ENCODE data around the gene UFSP1.

UFSP1 gene

DNA sequence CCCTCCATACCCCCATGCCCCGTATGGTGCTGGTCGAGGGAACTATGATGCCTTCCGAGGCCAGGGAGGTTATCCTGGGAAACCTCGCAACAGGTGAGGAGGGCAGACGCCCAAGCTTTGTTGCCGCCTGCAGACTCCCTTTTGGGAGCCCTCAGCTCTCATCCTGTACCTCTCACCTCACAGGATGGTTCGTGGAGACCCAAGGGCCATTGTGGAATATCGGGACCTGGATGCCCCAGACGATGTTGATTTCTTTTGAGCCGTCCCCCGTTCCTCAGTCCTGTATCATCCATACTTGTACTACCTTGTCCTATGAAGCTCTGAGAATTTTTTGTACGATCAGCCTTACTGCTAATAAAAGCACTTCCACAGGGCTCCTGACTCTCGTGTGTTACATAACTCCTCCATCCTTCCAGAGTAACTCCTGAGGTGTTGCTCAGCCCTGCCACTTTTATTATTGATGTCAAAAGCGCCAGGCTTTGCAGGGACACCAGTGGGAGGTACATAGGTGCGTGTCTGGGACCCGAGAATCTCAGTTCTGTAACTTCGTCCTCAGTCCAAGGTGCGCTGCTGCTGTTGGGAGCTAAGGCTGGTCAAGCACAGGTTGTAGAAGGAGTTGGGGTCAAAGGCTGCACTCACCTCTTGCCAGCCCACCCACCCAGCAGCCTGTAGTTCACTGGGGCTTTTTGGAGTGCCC lies 1.1 kb downstream of the UFSP1 start:
- Histone ChIP-seq H3K4me1 (ENCODE audit: control insufficient read depth, insufficient read depth, low read length) (peaks cover 6% of the 10 kb centered on the region), H3K36me3 (ENCODE audit: control insufficient read depth, insufficient read depth, low read length) (peaks cover 34% of the 10 kb centered on the region), H3K4me3 (ENCODE audit: insufficient read depth, low read depth, low read length) (peak overlapping the region; percentile 60), H3K27ac (ENCODE audit: insufficient read depth, low read depth, low read length, poor library complexity, severe bottlenecking) (no peak overlapping the region), H3K9me3 (ENCODE audit: control insufficient read depth, low read length) (no peaks in the 10 kb centered on the region), H3K27me3 (ENCODE audit: control insufficient read depth, insufficient read depth, low read length, poor library complexity, severe bottlenecking) (no peaks in the 10 kb centered on the region)
- WGBS, 2 experiments = 85 to 86% methylated on average over 18 of the region's 18 CpGs

DNA sequence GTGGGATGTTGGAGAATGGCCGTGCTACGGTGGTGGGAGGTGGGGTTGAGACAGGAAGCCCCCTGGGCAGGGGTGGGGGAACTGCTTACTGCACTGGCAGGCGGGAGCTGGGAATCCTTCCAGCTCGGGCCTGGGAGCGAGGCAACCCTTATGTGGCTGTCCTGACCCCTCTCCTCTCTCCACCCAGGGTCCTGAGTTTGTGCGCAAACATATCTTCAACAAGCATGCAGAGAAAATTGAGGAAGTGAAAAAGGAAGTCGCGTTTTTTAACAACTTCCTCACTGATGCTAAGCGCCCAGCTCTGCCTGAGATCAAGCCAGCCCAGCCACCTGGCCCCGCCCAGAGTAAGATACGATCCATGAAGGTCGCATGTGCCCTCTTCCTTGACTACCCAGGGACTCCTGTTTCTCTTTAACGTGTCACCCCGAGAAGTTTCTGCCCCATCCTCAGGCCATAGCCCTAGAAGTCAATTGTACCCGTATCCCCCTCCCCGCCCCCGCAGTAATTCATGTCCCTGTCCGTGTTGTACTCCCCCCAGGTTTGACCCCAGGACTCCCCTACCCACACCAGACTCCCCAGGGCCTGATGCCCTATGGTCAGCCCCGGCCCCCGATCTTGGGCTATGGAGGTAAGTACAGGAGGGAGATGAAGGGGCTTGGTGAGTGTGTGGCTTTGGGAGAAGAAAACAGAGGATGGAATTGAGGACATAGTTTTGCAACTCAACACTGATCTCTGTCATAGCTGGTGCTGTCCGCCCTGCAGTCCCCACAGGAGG lies 1.8 kb downstream of the UFSP1 start:
- Histone ChIP-seq H3K4me1 (ENCODE audit: control insufficient read depth, insufficient read depth, low read length) (peaks cover 6% of the 10 kb centered on the region), H3K4me3 (ENCODE audit: insufficient read depth, low read depth, low read length) (no peak overlapping the region), H3K27ac (ENCODE audit: insufficient read depth, low read depth, low read length, poor library complexity, severe bottlenecking) (no peak overlapping the region), H3K9me3 (ENCODE audit: control insufficient read depth, low read length) (no peaks in the 10 kb centered on the region), H3K36me3 (ENCODE audit: control insufficient read depth, insufficient read depth, low read length) (peaks cover 41% of the 10 kb centered on the region), H3K27me3 (ENCODE audit: control insufficient read depth, insufficient read depth, low read length, poor library complexity, severe bottlenecking) (no peaks in the 10 kb centered on the region)
- 89 to 92% methylated on average over 20 to 21 of the region's 21 CpGs for whole genome bisulfite sequencing, 2 experiments

DNA sequence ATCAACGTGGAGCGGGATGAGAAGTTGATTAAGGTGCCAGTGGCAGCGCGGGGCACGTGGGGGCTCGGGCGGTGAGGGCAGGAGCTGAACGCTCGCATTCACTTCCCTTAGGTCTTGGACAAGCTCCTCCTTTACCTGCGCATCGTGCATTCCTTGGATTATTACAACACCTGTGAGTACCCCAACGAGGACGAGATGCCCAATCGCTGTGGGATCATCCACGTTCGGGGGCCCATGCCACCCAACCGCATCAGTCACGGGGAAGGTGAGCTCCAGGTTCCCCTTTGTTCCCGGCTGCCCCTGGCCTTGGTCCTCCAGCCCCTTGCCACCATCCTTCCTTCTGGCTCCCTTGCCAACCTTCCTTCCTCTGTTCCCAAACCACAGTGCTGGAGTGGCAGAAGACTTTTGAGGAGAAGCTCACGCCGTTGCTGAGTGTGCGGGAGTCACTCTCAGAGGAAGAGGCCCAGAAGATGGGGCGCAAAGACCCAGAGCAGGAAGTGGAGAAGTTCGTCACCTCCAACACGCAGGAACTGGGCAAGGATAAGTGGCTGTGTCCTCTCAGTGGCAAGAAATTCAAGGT lies 2.5 kb downstream of the UFSP1 start:
- Histone ChIP-seq H3K4me1 (ENCODE audit: control insufficient read depth, insufficient read depth, low read length) (peaks cover 6% of the 10 kb centered on the region), H3K27me3 (ENCODE audit: control insufficient read depth, insufficient read depth, low read length, poor library complexity, severe bottlenecking) (no peaks in the 10 kb centered on the region), H3K9me3 (ENCODE audit: control insufficient read depth, low read length) (no peaks in the 10 kb centered on the region), H3K27ac (ENCODE audit: insufficient read depth, low read depth, low read length, poor library complexity, severe bottlenecking) (no peak overlapping the region), H3K36me3 (ENCODE audit: control insufficient read depth, insufficient read depth, low read length) (peaks cover 48% of the 10 kb centered on the region), H3K4me3 (ENCODE audit: insufficient read depth, low read depth, low read length) (no peak overlapping the region)
- 93 to 95% methylated on average over 25 of the region's 25 CpGs for WGBS, 2 experiments

DNA sequence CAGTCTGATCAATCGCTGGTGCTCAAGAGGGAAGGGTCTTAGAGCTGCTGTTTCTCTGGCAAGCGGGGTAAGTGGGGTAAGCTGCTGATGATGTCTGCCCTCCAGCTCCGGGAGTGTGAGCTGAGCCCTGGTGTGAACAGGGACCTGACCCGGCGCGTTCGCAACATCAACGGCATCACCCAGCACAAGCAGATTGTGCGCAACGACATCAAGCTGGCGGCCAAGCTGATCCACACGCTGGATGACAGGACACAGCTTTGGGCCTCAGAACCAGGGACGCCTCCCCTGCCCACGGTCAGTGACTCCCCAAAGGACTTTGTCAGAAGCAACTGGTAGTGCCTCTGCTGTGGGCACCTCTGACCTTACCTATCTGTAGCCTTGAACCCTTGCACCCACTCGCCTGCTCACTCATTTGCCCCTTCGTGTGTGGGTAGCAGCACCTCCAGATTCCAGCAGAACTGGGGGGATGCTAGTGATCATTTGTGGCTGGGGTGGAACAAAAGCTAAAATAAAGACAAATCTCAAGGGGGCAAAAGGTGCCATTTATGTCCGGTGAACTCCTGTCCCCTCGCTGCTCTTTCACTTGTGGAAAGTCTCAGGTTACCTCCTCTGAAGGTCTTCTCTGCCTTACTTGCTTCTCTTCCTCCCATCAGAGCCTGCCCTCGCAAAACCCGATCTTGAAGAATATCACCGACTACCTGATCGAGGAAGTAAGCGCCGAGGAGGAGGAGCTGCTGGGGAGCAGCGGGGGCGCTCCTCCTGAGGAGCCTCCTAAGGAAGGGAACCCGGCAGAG lies 3.2 kb downstream of the UFSP1 start:
- H3K36me3 ChIP-seq (ENCODE audit: control insufficient read depth, insufficient read depth, low read length) = peaks cover 54% of the 10 kb centered on the region

DNA sequence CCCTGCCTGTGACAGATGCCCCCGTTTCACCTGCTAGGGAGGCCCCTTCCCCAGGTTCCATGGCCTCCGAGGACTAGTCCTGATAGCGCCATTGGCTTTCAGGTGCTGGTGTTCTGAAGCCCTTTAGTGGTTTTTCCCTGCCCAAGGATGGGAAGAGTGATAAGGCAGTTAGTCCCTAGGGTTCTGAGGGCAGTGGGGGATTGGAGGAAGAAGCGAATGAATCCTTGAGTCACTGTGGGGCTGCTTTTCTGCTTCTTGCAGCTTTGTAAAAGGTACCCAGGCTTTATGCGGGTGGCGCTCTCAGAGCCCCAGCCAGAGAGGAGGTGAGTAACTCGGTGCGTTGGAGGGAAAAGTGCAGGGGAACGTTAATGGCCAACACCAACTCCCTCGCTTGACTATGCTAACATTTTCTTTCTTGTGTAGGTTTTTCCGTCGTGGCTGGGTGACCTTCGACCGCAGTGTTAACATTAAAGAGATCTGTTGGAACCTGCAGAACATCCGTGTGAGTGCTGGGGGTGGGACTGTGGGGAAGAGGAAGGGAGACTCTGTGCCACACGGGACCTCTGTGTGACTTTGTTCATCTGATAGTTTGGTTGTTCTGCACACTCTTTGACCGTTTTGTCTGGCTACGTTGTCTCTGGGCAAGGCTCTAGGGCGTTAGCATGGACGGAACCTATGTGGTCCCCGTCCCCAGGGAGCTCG lies 3.9 kb downstream of the UFSP1 start:
- WGBS, 2 experiments = 94 to 95% methylated on average over 22 of the region's 22 CpGs
- no peak overlapping the region for H3K27ac ChIP-seq (ENCODE audit: insufficient read depth, low read depth, low read length, poor library complexity, severe bottlenecking)
- peaks cover 60% of the 10 kb centered on the region for H3K36me3 ChIP-seq (ENCODE audit: control insufficient read depth, insufficient read depth, low read length)
- no peak overlapping the region for H3K4me3 ChIP-seq (ENCODE audit: insufficient read depth, low read depth, low read length)
- H3K4me1 ChIP-seq (ENCODE audit: control insufficient read depth, insufficient read depth, low read length) = peaks cover 6% of the 10 kb centered on the region
- no peaks in the 10 kb centered on the region for H3K9me3 ChIP-seq (ENCODE audit: control insufficient read depth, low read length)
- H3K27me3 ChIP-seq (ENCODE audit: control insufficient read depth, insufficient read depth, low read length, poor library complexity, severe bottlenecking) = no peaks in the 10 kb centered on the region

More for the DNA sequence above, 3.2 kb downstream of the UFSP1 start:
- H3K4me3 ChIP-seq (ENCODE audit: insufficient read depth, low read depth, low read length) = no peak overlapping the region
- no peaks in the 10 kb centered on the region for H3K27me3 ChIP-seq (ENCODE audit: control insufficient read depth, insufficient read depth, low read length, poor library complexity, severe bottlenecking)
- peaks cover 6% of the 10 kb centered on the region for H3K4me1 ChIP-seq (ENCODE audit: control insufficient read depth, insufficient read depth, low read length)
- no peak overlapping the region for H3K27ac ChIP-seq (ENCODE audit: insufficient read depth, low read depth, low read length, poor library complexity, severe bottlenecking)
- no peaks in the 10 kb centered on the region for H3K9me3 ChIP-seq (ENCODE audit: control insufficient read depth, low read length)
- WGBS, 2 experiments = 94 to 95% methylated on average over 27 of the region's 27 CpGs

DNA sequence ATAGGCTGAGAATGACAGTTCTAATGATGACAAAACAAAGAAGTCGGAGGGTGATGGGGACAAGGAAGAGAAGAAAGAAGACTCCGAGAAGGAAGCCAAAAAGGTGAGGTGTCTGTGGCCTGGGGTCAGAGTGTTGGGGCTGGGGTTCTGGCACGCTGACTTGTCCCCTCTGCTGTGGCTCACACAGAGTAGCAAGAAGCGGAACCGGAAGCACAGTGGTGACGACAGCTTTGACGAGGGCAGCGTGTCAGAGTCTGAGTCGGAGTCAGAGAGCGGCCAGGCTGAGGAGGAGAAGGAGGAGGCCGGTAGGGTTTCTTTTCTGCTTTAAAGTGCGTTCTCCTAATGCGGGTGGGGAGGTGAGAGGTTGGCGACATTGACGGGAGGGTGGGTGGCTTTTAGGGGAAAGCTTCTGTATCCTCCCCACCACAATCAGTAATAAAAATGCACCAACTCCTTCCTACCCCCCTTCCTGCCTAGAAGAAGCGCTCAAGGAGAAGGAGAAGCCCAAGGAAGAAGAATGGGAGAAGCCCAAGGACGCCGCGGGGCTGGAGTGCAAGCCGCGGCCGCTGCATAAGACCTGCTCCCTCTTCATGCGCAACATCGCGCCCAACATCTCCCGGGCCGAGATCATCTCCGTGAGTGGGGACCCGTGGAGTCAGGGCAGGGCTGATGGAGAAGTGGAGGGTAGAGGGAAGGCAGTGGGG lies 4.6 kb downstream of the UFSP1 start:
- peaks cover 61% of the 10 kb centered on the region for H3K36me3 ChIP-seq (ENCODE audit: control insufficient read depth, insufficient read depth, low read length)

DNA sequence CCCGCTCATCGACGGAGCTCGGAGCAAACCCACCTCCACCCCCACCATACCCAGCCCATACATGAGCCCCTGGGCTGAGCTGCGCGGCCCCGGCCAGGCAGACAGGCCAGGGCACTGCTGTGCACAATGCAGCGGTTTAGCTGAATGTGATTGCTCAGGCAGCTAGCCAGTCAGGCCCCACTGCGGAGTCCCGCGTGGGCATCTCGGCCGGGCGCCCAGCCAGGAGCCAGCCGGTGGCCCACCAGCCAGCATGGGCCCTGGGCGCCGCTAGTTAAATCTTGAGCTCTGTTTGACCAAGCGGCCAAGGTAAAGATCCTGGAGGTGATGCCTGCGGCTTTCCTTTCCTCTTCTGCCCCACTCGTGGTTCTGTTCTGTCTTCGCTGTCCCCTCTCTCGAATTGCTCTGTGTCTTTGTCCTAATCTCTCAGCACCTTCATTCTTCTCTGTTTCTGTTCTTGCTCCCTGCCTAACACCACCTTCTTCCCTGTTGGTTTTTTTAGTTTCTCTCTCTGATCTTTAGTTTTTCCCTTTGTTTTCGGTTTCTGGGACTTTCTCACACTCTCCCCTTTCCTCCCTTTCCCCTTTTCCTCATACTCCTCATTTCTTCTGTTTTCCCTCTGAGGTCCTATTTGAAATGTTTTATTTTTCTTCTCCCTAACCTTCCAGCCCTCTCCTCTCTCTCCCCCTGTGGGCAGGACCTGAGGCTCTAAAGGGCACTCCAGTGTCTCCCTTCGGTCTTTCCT lies 6.6 kb downstream of the UFSP1 start:
- Histone ChIP-seq H3K4me1 (ENCODE audit: control insufficient read depth, insufficient read depth, low read length) (no peaks in the 10 kb centered on the region), H3K9me3 (ENCODE audit: control insufficient read depth, low read length) (no peaks in the 10 kb centered on the region), H3K27ac (ENCODE audit: insufficient read depth, low read depth, low read length, poor library complexity, severe bottlenecking) (no peak overlapping the region), H3K36me3 (ENCODE audit: control insufficient read depth, insufficient read depth, low read length) (peaks cover 63% of the 10 kb centered on the region), H3K27me3 (ENCODE audit: control insufficient read depth, insufficient read depth, low read length, poor library complexity, severe bottlenecking) (no peaks in the 10 kb centered on the region), H3K4me3 (ENCODE audit: insufficient read depth, low read depth, low read length) (no peak overlapping the region)
- 95 to 97% methylated on average over 24 of the region's 24 CpGs for WGBS, 2 experiments

More for the DNA sequence above, 4.6 kb downstream of the UFSP1 start:
- H3K27me3 ChIP-seq (ENCODE audit: control insufficient read depth, insufficient read depth, low read length, poor library complexity, severe bottlenecking) = no peaks in the 10 kb centered on the region
- H3K27ac ChIP-seq (ENCODE audit: insufficient read depth, low read depth, low read length, poor library complexity, severe bottlenecking) = no peak overlapping the region
- WGBS, 2 experiments = 95 to 97% methylated on average over 26 to 27 of the region's 29 CpGs
- no peaks in the 10 kb centered on the region for H3K9me3 ChIP-seq (ENCODE audit: control insufficient read depth, low read length)
- H3K4me1 ChIP-seq (ENCODE audit: control insufficient read depth, insufficient read depth, low read length) = peaks cover 6% of the 10 kb centered on the region
- H3K4me3 ChIP-seq (ENCODE audit: insufficient read depth, low read depth, low read length) = no peak overlapping the region

DNA sequence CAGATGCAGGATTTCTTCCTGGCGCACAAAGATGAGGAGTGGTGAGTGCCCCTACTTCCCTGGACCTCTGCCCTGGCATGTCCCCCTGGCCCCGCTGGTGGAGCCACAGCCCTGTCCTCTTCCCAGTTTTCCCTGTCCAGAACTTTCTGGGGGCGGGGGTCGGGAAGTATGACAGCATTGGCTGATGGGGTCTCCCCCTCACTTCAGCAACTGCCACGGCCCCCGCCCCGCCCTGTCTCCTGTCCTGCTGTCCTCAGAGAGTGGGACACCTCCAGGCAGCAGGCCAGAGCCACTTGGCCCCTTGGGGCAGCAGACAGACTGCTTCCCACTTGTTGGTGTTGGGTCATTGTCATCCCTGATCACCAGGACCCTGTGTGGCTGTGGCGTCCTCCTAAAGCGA lies 7.3 kb downstream of the UFSP1 start:
- Histone ChIP-seq H3K4me1 (ENCODE audit: control insufficient read depth, insufficient read depth, low read length) (no peaks in the 10 kb centered on the region), H3K36me3 (ENCODE audit: control insufficient read depth, insufficient read depth, low read length) (peaks cover 60% of the 10 kb centered on the region), H3K9me3 (ENCODE audit: control insufficient read depth, low read length) (no peaks in the 10 kb centered on the region), H3K4me3 (ENCODE audit: insufficient read depth, low read depth, low read length) (no peak overlapping the region), H3K27ac (ENCODE audit: insufficient read depth, low read depth, low read length, poor library complexity, severe bottlenecking) (no peak overlapping the region), H3K27me3 (ENCODE audit: control insufficient read depth, insufficient read depth, low read length, poor library complexity, severe bottlenecking) (no peaks in the 10 kb centered on the region)
- WGBS, 2 experiments = 95 to 96% methylated on average over 9 of the region's 9 CpGs

DNA sequence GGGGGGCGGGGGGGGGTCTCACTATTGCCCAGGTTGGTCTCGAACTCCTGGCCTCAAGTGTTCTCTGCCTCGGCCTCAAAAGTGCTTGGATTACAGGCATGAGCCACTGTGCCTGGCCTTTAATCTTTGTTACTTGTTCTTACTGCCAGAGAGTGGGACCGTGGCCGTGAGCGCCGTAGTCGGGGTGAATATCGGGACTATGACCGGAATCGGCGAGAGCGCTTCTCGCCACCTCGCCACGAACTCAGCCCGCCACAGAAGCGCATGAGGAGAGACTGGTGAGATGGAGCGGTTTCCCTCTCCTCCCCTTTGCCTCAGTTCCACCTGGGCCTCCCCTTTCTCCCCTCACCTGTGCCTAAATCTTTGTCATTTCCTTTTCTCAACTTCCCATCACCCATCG lies 8.4 kb downstream of the UFSP1 start:
- Histone ChIP-seq H3K27ac (ENCODE audit: insufficient read depth, low read depth, low read length, poor library complexity, severe bottlenecking) (no peak overlapping the region), H3K36me3 (ENCODE audit: control insufficient read depth, insufficient read depth, low read length) (peaks cover 56% of the 10 kb centered on the region), H3K9me3 (ENCODE audit: control insufficient read depth, low read length) (no peaks in the 10 kb centered on the region), H3K27me3 (ENCODE audit: control insufficient read depth, insufficient read depth, low read length, poor library complexity, severe bottlenecking) (no peaks in the 10 kb centered on the region), H3K4me1 (ENCODE audit: control insufficient read depth, insufficient read depth, low read length) (peaks cover 8% of the 10 kb centered on the region), H3K4me3 (ENCODE audit: insufficient read depth, low read depth, low read length) (no peak overlapping the region)
- 94 to 97% methylated on average over 20 of the region's 20 CpGs for WGBS, 2 experiments
